Stimulated activated CD4-positive, alpha-beta T cell treated with anti-CD3 and anti-CD28 coated beads, TNF-alpha, amount 100 ng/mL, for 48 hours (primary cell): ENCODE measurements around the gene NUTM2B.
A peak's percentile ranks its signal among the peaks of the same experiment; 100 is the strongest.
"Not testable (repeated sequence)": the region's sequence is repeated elsewhere in the genome, so short reads cannot be mapped to it uniquely, and the experiment has no call there.

Experiments
- DNase-seq, 3 donors: peaks; one replicate each; pipeline ENCODE4 v3.0.0-alpha.2; 2020; ENCODE audit warnings: low read depth in 3 of 3

NUTM2B gene, protein sequence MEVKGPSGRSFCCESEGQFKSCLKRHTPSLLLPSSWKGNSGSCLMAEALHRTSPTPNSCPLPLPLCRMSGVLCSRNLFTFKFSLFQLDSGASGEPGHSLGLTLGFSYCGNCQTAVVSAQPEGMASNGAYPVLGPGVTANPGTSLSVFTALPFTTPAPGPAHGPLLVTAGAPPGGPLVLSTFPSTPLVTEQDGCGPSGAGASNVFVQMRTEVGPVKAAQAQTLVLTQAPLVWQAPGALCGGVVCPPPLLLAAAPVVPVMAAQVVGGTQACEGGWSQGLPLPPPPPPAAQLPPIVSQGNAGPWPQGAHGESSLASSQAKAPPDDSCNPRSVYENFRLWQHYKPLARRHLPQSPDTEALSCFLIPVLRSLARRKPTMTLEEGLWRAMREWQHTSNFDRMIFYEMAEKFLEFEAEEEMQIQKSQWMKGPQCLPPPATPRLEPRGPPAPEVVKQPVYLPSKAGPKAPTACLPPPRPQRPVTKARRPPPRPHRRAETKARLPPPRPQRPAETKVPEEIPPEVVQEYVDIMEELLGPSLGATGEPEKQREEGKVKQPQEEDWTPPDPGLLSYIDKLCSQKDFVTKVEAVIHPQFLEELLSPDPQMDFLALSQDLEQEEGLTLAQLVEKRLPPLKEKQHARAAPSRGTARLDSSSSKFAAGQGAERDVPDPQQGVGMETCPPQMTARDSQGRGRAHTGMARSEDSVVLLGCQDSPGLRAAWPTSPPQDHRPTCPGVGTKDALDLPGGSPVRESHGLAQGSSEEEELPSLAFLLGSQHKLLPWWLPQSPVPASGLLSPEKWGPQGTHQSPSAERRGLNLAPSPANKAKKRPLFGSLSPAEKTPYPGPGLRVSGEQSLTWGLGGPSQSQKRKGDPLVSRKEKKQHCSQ

DNA sequence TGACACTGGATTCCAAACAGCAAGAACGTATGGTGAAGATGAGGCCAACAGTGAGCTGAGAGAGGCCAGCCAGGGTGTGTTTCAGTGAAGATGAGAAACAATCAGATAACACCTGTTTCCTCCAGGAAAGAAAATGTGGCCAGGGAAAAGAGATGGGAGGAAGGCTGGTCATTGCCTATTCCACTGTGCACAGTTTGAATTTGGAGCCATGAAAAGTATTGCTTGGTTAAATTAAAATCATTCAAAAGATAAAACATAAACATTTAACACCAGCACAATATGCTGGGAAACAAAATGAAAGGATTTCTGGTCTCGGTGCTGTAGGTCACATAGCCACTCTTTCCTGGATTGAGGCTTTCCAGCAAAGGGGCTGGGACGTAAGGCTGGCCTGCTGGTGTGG is at the start of gene NUTM2B:
NUTM2B (plus strand) TSS at position 301 of the 400 bp plus-strand sequence. CDS start 383 bp downstream, outside the sequence.
- not testable (repeated sequence) for DNase-seq

DNA sequence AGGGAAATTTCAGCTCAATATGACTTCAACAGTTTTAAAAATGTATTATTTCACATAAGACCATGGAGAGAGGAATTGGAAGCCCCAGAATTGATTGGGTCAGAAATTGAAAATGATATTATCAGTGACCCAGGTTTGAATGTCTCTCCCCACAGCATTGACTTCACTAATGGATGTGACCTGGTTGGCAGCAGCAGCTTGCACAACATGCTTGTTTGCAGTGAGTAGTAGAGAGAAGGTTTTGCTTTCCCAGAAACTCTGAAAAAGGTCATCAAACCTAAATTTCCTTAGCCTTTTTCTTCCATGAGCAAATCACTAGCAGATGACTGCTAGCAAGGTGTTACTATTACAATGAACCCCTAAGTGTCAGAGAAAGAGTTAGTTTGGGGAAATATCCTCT is 39.7 kb upstream of the NUTM2B start:
- not testable (repeated sequence) for DNase-seq

DNA sequence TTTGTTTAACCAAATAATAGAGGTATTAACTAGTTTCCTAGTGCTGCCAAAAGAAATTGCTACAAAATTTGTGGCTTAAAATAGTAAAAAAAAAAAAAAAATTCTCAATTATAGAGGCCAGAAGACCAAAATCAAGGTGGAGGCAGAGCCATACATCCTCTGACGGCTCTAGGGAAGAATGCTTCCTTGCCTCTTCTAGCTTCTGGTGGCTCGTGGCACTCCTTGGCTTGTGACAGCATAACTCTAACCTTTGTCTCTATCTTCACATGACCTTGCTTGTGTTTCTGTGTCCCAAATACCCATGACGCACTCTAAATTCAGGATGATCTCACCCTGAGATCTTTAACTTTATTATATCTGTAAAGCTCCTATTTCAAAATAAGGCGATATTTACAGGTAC is 38.3 kb upstream of the NUTM2B start:
- not testable (repeated sequence) for DNase-seq

DNA sequence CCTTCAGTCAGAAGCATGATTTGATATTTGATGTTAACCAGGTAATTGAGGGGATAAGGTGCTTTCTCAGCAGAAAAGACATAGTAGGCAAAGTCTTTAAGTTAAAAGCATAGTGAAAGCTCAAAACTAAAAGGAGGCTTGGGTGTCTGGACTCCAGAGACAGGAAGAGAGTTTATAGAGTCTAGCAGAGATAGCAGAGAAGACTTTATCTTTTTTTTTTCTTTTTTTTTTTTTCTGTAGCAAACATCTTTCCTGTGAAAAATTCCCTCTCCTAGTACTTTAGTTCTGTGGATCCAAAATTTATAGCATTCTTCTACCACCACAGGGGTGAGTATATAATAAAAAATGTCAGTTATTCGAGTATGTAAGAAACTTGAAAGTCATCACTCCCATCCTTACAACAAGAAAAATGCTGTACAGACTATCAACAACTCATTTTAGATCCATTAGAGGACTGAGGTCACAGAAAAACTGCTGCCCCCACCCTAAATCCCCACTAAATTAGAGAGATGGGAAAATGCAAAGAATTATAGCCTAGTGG is 33.7 kb upstream of the NUTM2B start:
- DNase-seq = not testable (repeated sequence)

DNA sequence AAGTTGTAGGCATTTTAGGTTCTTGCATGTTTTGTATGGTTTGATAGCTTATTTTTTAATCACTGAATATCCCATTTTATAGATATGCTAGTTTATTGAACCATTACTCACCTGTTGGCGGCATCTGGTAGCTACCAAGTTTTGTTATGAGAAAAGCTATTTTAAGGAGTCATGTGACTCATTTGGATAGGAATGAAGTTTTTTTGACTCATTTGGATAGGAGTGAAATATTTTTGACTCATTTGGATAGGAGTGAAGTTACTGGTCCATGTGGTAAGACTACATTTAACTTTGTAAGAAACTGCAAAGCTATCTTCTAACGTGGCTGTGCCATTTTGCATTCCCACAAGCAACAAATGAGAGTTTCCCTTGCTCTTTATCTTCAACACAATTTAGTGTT is 28.1 kb upstream of the NUTM2B start:
- not testable (repeated sequence) for DNase-seq

DNA sequence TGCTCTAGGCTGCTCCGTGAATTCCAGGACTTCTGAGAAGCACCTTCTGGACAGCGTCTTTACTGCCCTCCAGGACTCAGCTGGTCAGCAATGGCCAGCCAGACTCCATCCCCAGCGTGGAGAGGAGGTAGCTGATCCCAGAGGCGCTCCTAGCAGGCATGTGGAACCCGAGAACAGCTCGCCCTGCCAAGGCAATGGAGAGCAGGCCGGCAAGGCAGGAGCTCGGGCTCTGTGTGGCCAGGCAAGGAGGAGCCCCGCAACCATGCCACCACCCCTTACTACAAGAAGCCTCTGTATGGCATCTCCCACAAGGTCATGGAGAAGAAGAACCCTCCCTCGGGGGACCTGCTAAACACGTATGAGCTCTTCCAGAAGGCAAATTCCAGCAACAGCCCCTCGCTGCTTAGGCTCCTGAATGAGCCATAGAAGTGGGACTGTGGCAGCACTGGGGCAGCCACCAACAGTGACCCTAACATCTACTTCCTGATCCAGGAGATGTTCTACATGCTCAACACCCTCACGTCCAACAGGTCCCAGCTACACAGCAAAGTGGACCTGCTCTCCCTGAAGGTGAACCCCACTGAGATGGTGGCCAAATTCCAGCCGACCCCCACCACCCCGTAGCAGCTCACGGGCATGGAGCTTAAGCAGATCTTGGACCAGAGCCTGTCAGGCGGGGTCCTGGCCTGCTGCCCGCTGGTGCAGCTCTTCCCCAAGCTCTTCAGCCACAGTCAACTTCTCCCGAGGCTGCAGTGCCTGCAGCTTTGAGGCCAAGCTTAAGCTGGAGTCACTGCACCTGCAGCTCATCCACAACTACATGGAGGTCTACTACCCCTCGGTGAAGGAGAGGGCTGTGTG is 19.8 kb upstream of the NUTM2B start:
- DNase-seq = not testable (repeated sequence)

DNA sequence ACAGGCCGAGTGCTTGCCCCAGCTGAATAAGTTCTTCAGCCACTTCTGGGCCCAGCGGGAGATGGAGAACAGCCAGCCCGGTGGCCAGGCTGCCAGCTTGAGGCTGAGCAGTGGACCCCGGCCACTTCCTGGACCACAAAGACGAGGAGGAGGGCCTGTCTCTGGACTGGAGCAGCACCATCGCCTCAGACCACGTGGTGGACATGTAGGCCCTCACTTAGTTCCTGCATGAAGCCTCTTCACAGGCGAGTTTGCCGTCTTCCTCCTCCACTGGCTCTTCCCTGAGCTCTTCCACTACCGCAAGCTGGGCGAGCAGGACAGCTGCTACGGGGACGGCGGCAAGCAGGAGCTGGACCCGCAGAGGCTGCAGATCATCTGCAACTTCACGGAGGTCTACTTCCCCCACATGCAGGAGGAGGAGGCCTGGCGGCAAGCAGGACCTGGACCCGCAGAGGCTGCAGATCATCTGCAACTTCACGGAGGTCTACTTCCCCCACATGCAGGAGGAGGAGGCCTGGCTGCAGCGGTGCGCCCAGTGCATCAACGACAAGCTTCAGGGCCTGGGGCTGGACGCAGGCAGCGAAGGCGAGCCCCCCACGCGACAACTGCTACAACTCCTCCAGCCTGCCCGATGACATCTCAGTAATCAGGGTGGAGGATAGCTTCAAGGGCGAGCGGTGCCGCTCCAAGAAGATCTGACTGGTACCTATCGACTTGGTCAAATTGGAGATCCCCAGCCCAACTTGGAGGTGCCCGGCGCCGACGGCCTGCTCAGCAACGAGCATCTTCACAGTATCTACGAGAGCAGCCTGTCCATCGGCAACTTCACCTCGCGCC is 18.9 kb upstream of the NUTM2B start:
- DNase-seq = not testable (repeated sequence)

DNA sequence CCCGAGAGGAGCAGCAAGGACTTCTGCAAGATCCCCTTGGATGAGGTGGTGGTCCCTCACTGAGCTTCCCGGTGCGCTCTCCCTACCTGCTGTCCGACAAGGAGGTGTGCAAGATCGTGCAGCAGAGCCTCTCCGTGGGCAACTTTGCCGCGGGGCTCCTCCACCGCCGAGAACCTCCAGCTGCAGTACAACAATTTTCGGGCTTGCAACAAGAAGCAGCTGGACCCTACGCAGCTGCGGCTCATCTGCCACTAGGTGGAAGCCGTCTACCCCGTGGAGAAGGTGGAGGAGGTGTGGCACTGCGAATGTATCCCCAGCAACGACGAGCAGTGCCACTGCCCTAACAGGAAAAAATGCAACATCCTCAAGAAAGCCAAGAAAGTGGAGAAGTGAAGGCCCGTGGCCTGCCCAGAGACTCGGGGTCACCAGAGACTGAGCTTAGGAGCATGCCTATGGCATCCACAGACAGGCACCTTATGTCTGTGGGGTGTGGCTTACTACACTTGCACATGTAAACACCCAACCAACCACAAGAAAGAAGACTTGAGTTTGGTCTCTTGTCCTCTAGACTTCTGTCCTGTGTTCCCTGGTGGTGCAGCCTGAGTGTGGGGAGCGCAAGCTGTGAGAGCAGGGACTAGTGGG is 17.9 kb upstream of the NUTM2B start:
- peak; percentile 11 to 40 (median 38) for DNase-seq

DNA sequence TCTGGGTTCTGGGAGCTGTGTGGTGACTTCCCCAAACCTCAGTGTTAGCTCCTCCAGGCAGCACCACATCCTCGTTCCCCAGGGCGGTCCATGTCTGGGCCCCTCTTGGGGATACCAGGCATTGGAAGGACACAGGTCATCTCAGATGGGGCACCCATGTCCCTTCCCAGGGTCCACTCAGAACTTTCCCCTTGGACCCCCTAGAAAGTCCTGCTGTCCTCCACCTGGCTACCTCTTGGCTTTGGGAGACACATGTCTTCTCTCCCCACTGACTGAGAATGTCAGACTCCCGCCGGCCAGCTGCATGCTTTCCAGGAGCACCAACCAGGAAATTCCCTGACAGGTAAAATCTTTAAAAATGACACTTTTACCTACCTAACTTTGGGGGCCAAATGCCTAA is 16.4 kb upstream of the NUTM2B start:
- DNase-seq = not testable (repeated sequence)

DNA sequence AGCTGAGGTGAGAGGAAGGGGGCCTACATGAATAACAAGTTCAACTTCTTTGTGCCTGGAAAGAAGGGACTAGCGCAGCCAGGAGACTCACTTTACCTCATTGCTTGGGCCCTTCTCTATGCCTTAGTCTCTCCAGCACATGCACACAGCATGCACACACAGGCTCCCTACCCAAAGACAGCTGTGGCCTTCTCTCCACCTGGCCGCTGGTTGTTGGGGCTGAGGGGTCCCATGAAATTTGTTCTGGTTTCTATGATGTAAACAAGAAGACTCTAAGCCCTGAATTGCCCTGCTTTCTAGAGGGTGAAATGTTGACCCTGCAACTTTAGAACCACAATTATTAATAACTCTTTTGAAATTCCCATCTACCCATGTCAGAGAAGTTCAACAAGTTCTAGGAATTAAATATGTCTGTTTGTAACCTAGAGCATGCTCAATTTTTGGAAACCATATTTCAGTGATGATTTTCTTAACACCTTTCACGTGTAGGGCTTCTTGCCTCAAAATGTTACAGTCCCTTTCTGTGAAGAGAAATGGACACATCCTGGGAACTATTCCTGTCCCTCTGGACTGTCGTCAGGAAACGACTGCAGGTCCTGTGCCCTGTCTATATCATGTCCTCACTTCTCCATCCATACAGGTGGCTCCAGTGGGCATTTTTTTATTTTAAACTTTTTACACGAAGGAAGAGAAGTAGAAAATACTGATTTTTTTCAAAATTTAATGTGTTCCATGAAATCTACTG is 15.4 kb upstream of the NUTM2B start:
- DNase-seq = not testable (repeated sequence)

DNA sequence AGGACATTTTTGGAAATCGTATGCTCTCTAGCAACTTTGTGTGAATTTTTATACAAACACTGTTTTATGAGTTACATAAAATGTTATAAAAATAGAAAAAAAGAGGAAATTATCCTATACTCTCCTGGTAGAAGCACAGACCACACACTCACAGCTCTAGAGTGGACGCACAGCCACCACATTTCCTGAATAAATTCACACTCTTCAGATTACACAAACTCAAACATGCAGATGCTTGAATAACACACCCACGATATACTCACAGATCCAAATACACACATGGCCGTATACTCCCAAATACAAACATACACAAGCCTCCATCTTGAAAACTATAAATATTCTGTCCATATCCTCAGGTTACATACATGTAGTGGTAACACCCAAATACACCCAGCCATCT is 14.2 kb upstream of the NUTM2B start:
- DNase-seq = not testable (repeated sequence)

DNA sequence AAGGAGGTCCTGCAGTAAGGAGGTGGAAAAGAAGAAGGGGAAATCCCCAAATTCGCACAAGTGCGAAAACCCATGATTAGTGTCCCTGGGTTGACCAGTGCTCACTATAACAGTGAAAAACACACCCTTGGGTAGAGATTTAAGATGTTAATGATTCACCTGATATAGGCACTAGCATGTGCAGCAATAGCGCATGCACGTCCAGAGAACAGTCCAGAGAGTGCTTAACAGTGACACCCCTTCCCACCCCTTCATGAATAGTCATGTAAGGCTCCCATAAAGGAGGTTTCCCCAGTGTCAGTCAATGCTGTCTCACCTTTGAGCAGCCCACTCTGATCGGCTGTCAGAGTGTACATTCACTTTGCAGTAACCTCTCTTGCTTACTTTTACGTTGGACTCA is 6.4 kb upstream of the NUTM2B start:
- not testable (repeated sequence) for DNase-seq

DNA sequence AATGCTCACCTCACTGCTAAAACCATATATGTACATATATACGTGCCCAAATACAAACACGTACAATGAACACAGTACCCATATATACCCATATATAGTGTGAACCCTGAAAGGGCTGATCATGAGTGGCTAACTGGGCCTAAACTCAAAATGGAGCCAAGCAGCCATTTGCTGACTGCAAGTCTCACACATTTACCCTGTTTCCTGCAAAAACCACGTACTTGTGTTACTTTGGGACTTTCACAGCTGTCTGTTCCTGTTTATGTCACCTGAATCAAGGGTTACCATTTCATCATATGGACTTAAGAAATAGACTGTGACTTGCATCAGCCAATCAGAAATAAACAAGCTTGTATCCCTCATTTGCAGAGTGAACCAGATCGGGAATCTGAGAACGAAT is 5.9 kb upstream of the NUTM2B start:
- DNase-seq = not testable (repeated sequence)

DNA sequence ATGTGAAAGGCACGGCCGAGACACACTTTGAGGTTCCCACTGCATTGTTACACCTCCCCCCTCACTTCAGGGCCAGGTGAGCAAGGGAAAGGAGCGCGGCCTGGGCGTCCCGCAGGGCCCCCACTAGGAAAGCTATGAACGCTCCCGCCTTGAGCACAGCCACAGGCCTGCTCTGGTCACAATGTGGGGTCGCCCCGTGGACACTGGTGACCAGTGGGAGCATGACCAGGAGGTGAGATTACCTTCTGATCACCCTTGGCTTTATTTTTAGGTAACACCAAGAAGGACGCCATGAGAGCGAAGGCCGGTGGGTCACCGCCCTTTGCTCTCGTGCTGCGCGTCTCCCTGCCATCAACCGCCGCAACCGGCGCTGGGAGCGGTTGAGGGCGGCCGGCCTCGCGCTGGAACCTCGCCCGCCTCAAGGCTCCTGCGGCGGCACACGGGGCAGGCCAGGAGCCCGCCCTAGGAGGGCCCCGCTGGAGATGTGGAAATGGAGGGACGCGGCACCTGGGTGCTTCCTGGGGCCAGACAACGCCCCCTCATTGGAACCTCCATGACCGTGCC is 2.6 kb upstream of the NUTM2B start:
- not testable (repeated sequence) for DNase-seq

DNA sequence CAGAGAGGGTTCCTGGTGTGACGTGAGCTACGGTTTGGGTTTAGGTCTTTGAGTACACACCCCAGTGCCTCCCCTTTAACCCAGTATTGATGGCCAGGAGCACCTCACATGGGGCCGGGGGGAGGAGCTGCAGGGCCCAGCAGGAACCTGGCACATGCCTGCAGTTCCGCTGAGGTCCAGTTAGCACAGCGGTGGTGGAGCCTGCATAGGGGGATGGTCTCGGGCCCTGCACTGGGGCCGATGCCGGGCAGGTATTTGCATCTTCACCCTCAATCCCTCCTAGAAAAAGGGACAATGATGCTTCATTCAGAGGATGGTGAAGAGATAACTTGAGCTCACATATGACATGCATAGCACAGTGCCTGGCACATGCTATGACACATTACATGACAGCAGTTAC is 4.0 kb downstream of the NUTM2B start:
- DNase-seq = not testable (repeated sequence)

DNA sequence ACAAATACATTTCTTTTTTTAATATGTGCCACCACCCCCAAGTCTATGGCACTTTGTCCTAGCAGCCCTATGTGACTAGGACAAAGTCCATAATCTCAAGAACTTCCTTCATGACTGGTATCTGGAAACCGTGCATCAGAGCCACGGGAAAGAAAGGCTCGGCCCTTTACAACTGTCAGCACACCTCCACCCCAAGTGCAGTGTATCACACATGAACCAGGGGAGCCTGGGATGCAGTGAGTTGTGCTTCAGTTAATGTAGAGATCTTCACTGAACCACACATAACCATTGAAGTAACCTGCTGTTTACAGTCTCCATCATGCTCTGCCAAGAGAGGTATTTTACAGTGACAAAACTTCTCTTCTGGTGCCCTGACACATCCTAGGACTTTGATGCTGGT is 11.9 kb downstream of the NUTM2B start:
- not testable (repeated sequence) for DNase-seq

DNA sequence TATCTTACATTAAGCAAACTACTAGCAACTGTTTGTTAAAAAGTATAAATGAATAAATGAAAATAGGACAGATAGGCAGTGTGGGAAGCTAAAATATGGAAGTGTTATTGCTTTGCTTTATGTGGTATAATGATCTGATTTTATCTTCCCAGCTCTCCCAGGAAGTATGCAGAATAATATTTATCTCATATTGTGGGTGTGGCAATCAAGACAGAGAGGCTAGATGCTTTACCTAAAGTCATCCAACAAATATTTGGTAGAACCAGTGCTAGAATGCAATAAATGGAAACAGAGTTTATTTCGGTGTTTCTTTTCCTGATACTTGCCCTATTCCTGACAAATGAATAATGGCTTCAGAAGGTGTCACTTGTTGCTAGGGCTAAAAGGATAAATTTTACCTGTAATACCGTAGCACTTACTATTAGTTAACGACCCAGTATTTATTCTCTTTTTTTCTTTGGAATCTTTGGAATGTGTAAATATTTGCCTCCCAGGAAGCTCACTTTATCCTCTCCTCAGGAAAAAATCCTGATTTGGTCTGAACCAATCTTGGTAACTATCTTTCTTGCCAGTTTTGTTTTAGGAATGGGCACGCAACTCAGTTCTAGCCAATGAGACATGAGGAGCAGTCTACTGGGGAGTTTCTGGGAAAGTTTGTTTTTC is 14.0 kb downstream of the NUTM2B start:
- DNase-seq = not testable (repeated sequence)

DNA sequence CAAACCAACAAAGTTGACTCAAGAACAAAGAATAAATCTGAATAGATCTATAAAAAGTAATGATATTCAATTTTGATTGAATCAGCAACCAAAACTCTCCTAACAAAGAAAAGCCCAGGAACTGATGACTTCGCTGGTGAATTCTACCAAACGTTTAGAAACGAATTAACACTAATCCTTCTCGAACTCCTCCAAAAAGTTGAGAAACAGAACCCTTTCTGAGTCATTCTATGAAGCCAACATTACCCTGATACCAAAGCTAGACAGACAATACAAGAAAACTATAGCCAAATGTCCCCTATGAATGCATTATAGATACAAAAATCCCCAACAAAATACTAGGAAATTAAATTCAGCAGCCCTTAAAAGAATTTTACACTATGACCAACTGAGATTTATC is 17.0 kb downstream of the NUTM2B start:
- not testable (repeated sequence) for DNase-seq
